HG03521 (cell line): ENCODE data around the gene SPRY4.
"Not testable (repeated sequence)": the region's sequence is repeated elsewhere in the genome, so short reads cannot be mapped to it uniquely, and the experiment has no call there.

Experiments
- ATAC-seq: cut with Tn5 transposase; IDR thresholded peaks from one replicate; pipeline ENCODE4 v1.9.1; 2021; ENCODE audit warnings: mild to moderate bottlenecking, moderate library complexity; ENCODE audit not compliant: unreplicated experiment

Gene SPRY4

GRCh38 chr5:142316051-142316450 is 8.8 kb downstream of the SPRY4 start:
- no peak for ATAC-seq

- no peak for ATAC-seq
Measured at GRCh38 chr5:142315096-142315900, 9.5 kb downstream of the SPRY4 start.

- ATAC-seq: no peak
Measured at GRCh38 chr5:142314606-142315005, 10.2 kb downstream of the SPRY4 start.

GRCh38 chr5:142314109-142314508 is 10.7 kb downstream of the SPRY4 start:
- ATAC-seq: no peak

- ATAC-seq: no peak
Measured at GRCh38 chr5:142313682-142314081, 11.1 kb downstream of the SPRY4 start.

- ATAC-seq: no peak
Measured at GRCh38 chr5:142313275-142313674, 11.5 kb downstream of the SPRY4 start.

- ATAC-seq: no peak
Measured at GRCh38 chr5:142312399-142312798, 12.4 kb downstream of the SPRY4 start.

GRCh38 chr5:142311725-142312124 is 13.1 kb downstream of the SPRY4 start:
- ATAC-seq: no peak

GRCh38 chr5:142310803-142311202 is 14.0 kb downstream of the SPRY4 start:
- no peak for ATAC-seq

- ATAC-seq: no peak
Measured at GRCh38 chr5:142309747-142310318, 15.0 kb downstream of the SPRY4 start.

- ATAC-seq: no peak
Measured at GRCh38 chr5:142308358-142308757, 16.5 kb downstream of the SPRY4 start.

- ATAC-seq: no peak
Measured at GRCh38 chr5:142307146-142307890, 17.5 kb downstream of the SPRY4 start.

- ATAC-seq: no peak
Measured at GRCh38 chr5:142306077-142306502, 18.7 kb downstream of the SPRY4 start.

GRCh38 chr5:142305211-142305610 is 19.6 kb downstream of the SPRY4 start:
- ATAC-seq: no peak

- no peak for ATAC-seq
Measured at GRCh38 chr5:142304013-142304701, 20.7 kb downstream of the SPRY4 start.

- no peak for ATAC-seq
Measured at GRCh38 chr5:142303565-142303964, 21.3 kb downstream of the SPRY4 start.

GRCh38 chr5:142301540-142301939 is 23.3 kb downstream of the SPRY4 start:
- ATAC-seq: no peak

GRCh38 chr5:142300677-142301076 is 24.1 kb downstream of the SPRY4 start:
- no peak for ATAC-seq

GRCh38 chr5:142298789-142299188 is 26.0 kb downstream of the SPRY4 start:
- ATAC-seq: no peak

- not testable (repeated sequence) for ATAC-seq
Measured at GRCh38 chr5:142297786-142298185, 27.0 kb downstream of the SPRY4 start.

GRCh38 chr5:142296914-142297417 is 27.9 kb downstream of the SPRY4 start:
- no peak for ATAC-seq
